Fibroblast of skin of right biceps (primary cell): ENCODE results near the gene SLC17A7.

Source experiments
- DNase-seq: peaks from one replicate; pipeline ENCODE4 v3.0.0-alpha.2; 2013

SLC17A7 gene

DNA sequence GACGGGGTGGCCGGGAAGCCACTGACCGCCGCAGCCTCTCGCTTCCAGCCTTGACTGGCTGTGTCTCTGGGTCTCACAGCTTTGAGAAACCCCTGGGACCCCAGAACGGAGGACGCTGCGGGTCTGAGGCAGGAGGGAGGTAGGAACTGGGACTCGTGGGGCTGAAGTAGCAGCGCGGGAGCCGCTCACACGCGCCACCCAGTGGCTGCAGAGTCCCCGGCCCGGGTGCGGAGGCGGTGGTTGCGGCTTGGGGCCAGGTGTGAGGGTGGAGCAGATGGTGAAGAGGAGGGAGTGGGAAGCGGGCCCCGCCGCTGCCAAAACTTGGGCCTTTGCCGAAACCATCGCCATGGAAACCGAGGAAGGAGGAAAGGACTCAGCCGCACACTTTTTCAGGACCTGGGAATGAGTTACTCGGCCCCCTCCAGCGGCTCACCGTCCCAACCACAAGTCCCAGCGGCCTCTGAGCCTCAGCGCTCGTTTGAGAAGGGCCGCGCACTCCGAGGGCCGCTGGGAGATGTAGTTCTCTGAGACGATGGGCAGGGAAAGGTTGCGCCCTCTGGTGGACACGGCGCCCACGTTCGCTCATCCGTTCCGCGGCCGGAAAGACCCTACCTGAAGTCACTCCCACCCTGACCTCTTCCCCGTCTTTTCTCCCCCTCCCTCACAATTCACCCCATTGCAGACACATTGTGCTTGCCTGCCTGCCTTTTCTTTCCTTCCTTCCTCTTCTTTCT lies 2.2 kb upstream of the SLC17A7 start:
- peak; percentile 95 for DNase-seq

DNA sequence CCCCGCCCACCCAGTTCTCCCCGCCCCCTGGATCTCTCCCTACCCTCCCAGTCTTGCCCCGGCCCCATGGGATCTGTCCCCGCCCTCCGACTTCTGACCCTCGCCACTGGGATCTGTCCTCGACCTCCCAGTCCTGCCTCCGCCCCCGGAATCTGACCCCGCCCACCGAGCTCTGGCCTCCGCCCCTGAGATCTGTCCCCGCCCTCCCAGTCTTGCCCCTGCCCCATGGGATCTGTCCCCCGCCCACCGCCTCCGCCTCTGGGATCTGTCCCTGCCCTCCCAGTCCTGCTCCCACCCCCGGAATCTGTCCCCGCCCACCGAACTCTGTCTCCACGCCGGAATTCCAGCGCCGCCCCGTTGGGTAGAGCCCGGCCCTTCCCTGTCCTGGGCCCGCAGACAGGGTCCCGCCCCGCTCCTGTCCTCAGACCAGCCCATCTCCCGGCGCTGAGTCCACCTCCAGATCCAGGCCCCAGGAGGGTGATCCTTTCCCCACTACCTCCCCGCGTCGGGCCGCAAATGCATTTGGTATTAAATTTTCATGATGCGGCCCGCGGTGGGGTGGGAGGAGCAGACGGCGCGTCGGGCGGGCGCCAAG lies 1.5 kb upstream of the SLC17A7 start:
- DNase-seq, result peak; percentile 89

- no peak for DNase-seq
Measured at GRCh38 chr19:49442354-49442753, 1.0 kb upstream of the SLC17A7 start.

DNA sequence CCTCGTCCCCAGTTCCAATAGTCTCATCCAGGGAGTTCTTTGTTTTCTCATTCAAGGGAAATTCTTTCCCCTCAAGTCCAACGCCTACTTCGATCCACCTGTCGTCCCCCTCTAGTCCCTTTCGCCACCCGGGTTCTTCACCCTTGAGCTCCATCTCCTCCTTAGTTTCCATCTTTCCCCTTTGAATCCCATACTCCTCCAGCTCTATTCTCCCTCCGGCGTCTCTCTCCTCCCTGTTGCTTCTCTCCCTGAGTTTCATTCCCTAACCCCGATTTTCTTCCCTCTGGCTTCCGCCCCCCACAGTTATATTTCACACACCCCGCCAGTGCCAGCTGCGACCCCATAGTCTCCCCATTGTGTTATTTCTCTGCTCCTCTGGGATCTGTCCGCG lies 628 bp upstream of the SLC17A7 start:
- no peak for DNase-seq

DNA sequence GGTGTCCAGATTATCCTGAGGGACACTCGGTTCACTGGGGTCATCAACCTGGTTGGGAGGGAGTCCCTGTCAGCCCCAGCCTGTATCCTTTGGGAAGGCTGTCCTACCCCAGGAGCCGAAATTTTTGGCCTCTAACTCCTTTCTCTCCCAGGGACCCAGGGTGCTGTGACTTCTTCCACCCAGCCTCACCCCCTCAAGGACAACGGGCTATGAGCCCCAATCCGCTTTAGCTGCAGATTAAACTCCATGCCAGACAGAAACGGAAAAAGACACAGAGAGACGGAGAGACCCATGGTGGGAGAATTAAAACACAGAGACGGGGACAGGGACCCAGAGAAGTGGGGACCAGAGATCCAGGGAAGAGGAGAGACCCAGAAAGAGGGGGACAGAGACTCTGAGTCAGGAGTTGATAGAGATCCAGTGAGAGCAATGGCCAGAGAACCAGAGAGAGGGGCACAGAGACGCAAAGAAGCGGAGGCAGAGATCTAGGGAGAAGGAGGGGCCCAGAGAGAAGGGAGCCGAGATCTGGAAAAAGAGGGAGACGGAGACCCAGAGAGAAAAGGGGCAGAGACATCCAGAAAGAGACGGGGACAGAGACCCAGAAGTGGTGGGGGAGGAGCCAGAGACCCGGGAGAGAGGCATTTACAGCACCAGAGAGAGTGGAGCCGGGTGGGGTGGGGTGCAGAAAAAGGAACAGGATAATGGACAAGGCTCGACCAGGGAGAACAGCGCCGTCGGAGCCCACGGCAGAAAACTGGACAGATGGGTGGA lies 703 bp downstream of the SLC17A7 start:
- DNase-seq, result no peak

DNA sequence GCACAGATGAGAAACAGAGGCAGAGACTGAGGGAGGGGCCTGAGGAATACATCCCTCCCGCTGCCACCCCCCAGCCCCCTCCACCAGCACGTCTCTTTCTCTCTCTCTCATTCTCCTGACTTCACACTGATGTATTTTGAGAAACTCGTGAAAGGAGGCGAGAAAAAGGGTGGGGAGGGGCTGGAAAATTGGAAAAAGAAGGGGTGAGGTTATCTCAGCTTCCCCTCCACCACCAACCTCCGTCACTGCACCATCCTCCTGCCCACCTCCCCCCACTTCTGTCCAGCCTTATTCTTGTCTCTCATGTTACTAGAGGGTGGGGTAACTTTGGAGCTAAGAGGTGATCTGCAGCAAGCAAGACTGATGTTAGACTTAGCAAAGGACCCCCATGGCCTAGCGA lies 1.5 kb downstream of the SLC17A7 start:
- DNase-seq, result no peak

GRCh38 chr19:49438261-49438660 lies 3.1 kb downstream of the SLC17A7 start:
- DNase-seq, result no peak

DNA sequence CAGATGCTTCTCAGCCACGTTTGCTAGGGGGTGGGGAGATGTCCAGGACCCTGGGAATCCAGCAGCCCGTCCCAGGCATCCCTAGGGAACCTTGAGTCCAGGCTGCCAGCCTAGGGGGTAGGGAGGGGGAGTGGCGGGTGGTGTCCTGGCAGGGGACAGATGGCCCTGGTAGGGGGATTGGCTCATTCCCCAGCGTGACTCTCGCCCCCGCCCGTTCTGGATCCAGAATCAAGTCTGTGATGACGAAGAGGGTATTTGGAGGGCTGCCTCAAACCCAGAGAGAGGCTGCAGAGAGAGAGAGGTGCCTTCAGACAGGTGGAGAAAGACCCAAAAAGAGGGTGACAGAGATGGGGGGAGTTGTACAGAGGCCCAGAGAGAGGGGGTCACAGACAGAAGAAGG lies 4.1 kb downstream of the SLC17A7 start:
- DNase-seq, result no peak

DNA sequence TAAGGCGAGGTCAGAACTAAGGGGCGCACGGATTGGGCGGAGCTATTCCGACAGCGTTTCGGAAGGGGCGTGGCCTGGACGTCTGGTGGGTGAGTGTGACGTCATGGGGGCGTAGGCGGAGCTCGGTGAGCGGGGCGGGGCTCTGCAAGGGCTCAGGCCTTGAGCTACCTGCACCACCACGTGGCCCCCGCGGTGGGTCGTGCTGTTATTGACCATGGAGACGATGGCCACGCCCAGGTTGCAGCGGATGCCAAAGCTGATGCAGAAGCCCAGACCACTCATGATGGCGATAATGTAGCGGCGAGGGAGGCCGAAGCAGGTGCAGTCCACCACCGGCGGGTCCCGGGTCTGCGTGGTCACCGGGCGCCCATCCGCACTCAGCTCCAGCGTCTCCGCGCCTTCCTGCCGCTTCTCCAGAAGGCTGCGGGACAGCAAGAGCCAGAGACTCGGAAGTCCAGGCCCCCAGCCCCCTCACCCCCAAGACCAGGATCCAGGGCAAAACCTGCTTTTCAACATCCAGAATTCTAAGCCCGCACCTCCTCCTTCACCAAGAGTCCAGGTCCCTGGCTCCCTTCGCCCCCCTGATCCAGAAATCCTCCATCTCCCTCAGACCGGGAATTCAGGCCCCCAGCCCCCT lies 4.8 kb downstream of the SLC17A7 start:
- DNase-seq, result no peak

- no peak for DNase-seq
Measured at GRCh38 chr19:49435670-49436069, 5.7 kb downstream of the SLC17A7 start.

DNA sequence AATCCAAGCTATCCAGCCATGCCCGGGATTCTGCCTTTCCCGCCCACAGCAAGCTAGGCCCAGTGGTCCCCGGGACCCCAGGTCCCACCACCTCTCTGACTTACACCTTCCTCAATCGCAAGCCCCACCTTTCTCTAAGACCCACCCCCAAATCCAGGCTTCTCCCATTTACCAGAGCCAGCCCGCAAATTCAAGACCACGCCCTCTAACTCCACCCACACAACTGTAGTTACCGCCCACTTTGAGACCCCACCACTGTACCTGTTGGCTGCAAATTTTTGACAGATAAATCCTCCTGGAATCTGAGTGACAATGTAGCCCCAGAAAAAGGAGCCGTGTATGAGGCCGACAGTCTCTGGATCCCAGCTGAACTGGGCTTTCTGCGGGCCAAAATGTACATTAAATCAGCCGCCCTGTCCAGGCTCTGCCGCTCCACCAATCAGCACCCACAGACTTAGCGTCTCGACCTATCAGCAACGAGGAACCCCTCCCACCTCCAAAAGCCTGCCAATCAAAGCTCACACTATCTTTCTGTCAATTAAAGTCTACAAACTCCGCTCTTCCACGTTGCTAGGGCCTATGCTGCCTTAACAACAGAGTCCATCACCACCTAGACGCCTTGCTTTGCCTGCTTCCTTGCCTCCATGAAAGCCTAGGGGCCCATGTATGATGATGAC lies 6.3 kb downstream of the SLC17A7 start:
- DNase-seq, result no peak

GRCh38 chr19:49433240-49433901 lies 8.0 kb downstream of the SLC17A7 start:
- DNase-seq, result no peak

GRCh38 chr19:49432141-49433073 lies 8.9 kb downstream of the SLC17A7 start:
- no peak for DNase-seq

- no peak for DNase-seq
Measured at GRCh38 chr19:49431330-49431749, 10.0 kb downstream of the SLC17A7 start.

DNA sequence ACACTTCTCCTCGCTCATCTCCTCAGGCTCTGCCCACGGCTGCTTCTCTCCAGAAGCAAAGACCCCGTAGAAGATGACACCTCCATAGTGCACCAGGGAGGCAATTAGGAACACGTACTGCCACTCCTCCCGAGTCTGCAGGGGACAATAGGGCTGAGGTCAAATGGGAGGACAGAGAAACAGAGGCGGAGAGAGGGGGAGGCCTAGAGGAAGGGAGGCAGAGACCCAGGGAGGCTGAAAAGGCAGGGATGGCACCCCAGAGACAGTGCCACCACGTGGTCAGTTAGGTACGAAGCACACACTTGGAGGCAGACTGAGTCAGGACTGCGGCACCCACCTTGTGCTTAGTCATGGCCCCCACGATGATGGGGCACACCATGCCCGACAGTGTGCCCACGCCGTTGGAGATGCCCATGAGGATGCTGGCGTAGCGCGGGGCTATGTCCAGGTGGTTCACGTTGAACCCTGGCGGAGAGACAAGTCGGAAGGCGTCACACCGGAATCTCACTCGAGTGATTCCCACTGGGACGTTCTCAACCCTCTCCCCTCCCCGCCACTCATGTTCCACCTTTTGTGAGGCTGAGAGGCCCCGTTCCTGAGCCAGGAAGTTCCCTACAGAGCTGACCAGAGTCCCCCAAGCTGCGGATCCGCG lies 10.5 kb downstream of the SLC17A7 start:
- DNase-seq, result no peak

- DNase-seq, result no peak
Measured at GRCh38 chr19:49430172-49430677, 11.1 kb downstream of the SLC17A7 start.

DNA sequence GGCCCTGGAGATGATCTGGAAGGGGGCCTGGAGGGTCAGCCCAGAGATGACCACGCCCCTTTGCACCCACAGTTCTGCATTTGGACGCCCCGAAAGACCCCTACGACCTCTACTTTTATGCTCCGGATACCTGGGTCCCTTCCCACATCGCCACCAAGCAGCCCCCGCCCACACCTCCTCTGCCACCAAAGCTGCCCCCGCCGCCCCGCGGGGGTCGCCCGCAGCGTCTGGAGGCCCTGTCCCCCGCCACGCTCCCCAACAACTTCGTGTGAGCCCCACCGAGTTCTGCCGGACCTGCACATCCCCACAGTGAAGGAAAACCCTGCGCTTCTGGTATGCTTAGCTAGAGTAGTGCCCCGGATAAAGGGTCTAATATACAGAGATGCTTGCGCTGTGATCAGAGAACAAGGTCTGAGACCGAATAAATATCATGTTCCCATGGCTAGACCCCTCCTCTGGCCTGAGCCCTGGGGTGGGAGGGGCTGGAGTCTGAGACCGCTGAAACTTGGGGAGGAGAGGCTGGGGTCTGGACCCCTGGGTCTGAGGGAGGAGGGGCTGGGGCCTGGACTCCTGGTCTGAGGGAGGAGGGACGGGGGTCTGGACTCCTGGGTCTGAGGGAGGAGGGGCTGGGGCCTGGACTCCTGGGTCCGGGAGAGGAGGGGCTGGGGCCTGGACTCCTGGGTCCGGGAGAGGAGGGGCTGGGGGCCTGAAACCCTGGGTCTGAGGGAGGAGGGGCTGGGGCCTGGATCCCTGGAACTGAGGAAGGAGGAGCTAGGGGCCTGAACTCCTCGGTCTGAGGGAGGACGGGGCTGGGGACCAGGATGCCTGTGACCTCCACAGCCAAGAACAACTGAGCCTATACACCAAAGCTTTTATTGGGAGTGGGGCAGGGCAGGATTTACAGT lies 12.5 kb downstream of the SLC17A7 start:
- DNase-seq, result no peak

DNA sequence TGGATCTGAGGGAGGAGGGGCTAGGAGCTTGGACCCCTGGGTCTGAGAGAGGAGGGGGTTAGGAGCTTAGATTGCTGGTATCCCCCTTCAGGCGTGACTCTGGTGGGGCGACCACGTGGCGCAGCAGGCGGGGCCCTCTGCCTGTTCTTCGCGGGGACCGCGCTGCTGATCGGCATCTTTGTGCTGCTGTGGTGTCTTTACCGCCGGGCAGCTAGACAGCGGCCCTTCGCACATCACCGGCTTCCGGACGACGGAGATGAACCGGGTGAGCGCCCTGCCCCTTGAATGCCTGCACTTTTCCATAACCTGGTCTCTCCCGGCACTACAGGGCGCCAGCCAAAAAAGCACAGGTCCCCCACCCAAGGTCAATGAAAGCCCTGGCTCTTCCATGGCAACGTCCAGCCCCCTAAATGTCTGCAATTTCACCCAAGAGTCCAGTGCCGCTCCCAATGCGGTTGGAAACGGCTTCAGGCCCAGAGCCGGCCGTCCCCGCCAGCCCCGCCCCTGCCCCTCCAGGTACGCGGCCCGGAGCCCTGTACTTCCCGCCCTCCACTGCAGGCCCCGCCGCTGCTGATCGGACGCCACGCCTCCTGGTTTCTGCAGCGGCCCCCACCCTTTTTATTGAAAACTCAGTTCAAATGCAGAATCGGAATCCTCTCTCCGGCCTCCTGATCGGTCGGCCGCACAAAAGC lies 13.3 kb downstream of the SLC17A7 start:
- no peak for DNase-seq

DNA sequence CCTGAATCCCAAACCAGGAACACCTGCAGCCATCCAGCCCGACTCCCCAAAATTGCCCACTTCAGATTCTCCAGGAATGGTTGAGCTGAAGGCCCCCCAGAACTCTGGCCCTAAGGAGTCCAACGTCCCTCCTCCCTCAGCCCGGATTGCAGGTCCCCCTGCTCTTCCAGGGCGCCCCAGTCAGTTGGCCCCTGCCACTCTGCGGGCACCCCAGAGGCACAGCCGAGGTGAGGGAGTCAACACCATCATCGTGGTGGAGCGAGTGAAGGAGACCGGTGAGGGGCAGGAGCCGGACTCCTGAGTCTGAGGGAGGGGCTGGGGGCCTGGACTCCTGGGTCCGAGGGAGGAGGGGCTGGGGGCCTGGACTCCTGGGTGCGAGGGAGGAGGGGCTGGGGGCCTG lies 14.0 kb downstream of the SLC17A7 start:
- no peak for DNase-seq
